ENCODE measurements around the gene TNFAIP6. TPM values are rescaled to one million over a fixed set of nuclear protein-coding genes. Genes with fewer than 3 reads are reported as not detected.
"Not testable (repeated sequence)": the region's sequence is repeated elsewhere in the genome, so short reads cannot be mapped to it uniquely, and the experiment has no call there.

Gene TNFAIP6
- total and polyA plus RNA-seq, 2 experiments from 2014 or later = 4.5 to 10.2 TPM

GRCh38 chr2:151336863-151337371 lies 20.5 kb upstream of the TNFAIP6 start:
- Histone ChIP-seq H3K27ac (peak overlapping the region; percentile 22), H3K9me2 (ENCODE audit: insufficient read depth) (no peaks in the 10 kb centered on the region), H3K4me1 (ENCODE audit: insufficient read depth) (peaks cover 28% of the 10 kb centered on the region), H3K27me3 (replicated peaks; ENCODE audit: insufficient read depth) (no peaks in the 10 kb centered on the region), H3K79me2 (ENCODE audit: insufficient read depth) (no peaks in the 10 kb centered on the region), H4K20me1 (ENCODE audit: insufficient read depth) (no peaks in the 10 kb centered on the region), H3K36me3 (ENCODE audit: low read depth) (no peaks in the 10 kb centered on the region), H3K4me3 (no peak overlapping the region), H3K9me3 (ENCODE audit: low read depth) (no peaks in the 10 kb centered on the region), H3F3A (ENCODE audit: insufficient read depth) (peaks cover 20% of the 10 kb centered on the region; the same call in 1 of the 2 replicates), H2AFZ (no peak overlapping the region), H3K4me2 (ENCODE audit: unreplicated experiment) (peak overlapping the region; percentile 36), H3K9ac (no peak overlapping the region)
- 44 to 59% methylated on average over 2 of the region's 2 CpGs for WGBS, 2 experiments (ENCODE audit: low coverage in 1 of 2, low lambda C conversion rate in 2 of 2, missing lambda C conversion rate in 2 of 2)
- in situ Hi-C loops (cut with MboI) = no loop called here
- TF ChIP-seq EZH2phosphoT487 (IDR thresholded peaks at IDR 0.05; ENCODE audit: insufficient read depth, low read depth) = no peak
- TF ChIP-seq EZH2 (IDR thresholded peaks at IDR 0.05; ENCODE audit: insufficient read depth, poor library complexity, severe bottlenecking) = no peak
- DNase-seq = no peak

DNA sequence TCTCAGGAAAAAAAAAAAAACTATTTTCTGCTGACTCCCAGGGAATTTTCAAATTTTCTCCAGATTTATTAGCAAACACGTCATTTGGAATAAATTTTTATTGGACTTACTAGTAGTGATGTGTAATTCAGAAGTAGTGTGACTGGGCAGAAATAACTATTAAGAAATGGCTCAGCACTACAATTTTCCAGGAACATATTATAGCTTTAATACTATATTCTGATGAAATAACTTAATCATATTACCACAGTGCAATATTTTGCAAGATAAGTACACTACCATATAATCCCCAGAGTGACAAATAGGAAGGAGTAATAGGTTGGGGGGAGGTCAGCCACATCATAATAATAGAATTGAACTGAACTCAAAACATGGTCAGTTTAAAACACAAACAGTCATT lies 19.7 kb upstream of the TNFAIP6 start:
- no peak overlapping the region for H3K9ac ChIP-seq
- H3K4me1 ChIP-seq (ENCODE audit: insufficient read depth) = peaks cover 28% of the 10 kb centered on the region
- peak overlapping the region; percentile 43 for H3K27ac ChIP-seq
- no peaks in the 10 kb centered on the region for H3K9me3 ChIP-seq (ENCODE audit: low read depth)
- no peak overlapping the region for H3K4me3 ChIP-seq
- H2AFZ ChIP-seq = no peak overlapping the region
- in situ Hi-C loops (cut with MboI) = no loop called here
- DNase-seq = peak; percentile 83
- TF ChIP-seq EZH2 (IDR thresholded peaks at IDR 0.05; ENCODE audit: insufficient read depth, poor library complexity, severe bottlenecking) = no peak
- TF ChIP-seq EZH2phosphoT487 (IDR thresholded peaks at IDR 0.05; ENCODE audit: insufficient read depth, low read depth) = peak; percentile 86; the same call in 1 of the 2 replicates
- peaks cover 20% of the 10 kb centered on the region; the same call in 1 of the 2 replicates for H3F3A ChIP-seq (ENCODE audit: insufficient read depth)
- no peaks in the 10 kb centered on the region for H3K9me2 ChIP-seq (ENCODE audit: insufficient read depth)
- H3K36me3 ChIP-seq (ENCODE audit: low read depth) = no peaks in the 10 kb centered on the region
- no peaks in the 10 kb centered on the region for H3K27me3 ChIP-seq (replicated peaks; ENCODE audit: insufficient read depth)
- H3K79me2 ChIP-seq (ENCODE audit: insufficient read depth) = no peaks in the 10 kb centered on the region
- no peaks in the 10 kb centered on the region for H4K20me1 ChIP-seq (ENCODE audit: insufficient read depth)
- H3K4me2 ChIP-seq (ENCODE audit: unreplicated experiment) = peak overlapping the region; percentile 36
- 4 to 7% methylated on average over 1 of the region's 1 CpG for WGBS, 2 experiments (ENCODE audit: low coverage in 1 of 2, low lambda C conversion rate in 2 of 2, missing lambda C conversion rate in 2 of 2)

GRCh38 chr2:151338115-151338514 lies 19.3 kb upstream of the TNFAIP6 start:
- Histone ChIP-seq H3K4me1 (ENCODE audit: insufficient read depth) (peaks cover 28% of the 10 kb centered on the region), H3K9me3 (ENCODE audit: low read depth) (no peaks in the 10 kb centered on the region), H3K27me3 (replicated peaks; ENCODE audit: insufficient read depth) (no peaks in the 10 kb centered on the region), H3K79me2 (ENCODE audit: insufficient read depth) (no peaks in the 10 kb centered on the region), H3K27ac (peak overlapping the region; percentile 43), H4K20me1 (ENCODE audit: insufficient read depth) (no peaks in the 10 kb centered on the region), H3F3A (ENCODE audit: insufficient read depth) (peaks cover 20% of the 10 kb centered on the region; the same call in 1 of the 2 replicates), H3K9ac (no peak overlapping the region), H3K9me2 (ENCODE audit: insufficient read depth) (no peaks in the 10 kb centered on the region), H3K36me3 (ENCODE audit: low read depth) (no peaks in the 10 kb centered on the region), H3K4me2 (ENCODE audit: unreplicated experiment) (no peak overlapping the region), H2AFZ (no peak overlapping the region), H3K4me3 (no peak overlapping the region)
- DNase-seq = peak; percentile 41
- no peak for TF ChIP-seq EZH2phosphoT487 (IDR thresholded peaks at IDR 0.05; ENCODE audit: insufficient read depth, low read depth)
- no peak for TF ChIP-seq EZH2 (IDR thresholded peaks at IDR 0.05; ENCODE audit: insufficient read depth, poor library complexity, severe bottlenecking)
- 32 to 44% methylated on average over 3 of the region's 3 CpGs for WGBS, 2 experiments (ENCODE audit: low coverage in 1 of 2, low lambda C conversion rate in 2 of 2, missing lambda C conversion rate in 2 of 2)
- in situ Hi-C loops (cut with MboI) = no loop called here

DNA sequence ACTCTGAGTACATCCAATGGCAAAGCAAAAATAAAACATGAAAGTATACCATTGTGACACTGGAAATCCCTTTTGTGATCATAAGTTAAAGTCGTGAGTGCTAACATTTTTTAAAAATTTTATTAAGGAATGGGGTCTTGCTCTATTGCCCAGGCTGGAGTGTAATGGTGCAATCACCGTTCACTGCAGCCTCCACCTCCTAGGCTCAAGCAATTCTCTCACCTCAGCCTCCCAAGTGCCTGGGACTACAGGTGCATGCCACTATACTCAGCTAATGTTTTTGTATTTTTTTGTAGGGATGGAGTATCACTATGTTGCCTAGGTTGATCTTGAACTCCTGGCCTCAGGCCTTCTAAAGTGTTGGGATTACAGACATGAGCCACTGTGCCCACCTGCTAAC lies 14.3 kb upstream of the TNFAIP6 start:
- Histone ChIP-seq H4K20me1 (ENCODE audit: insufficient read depth) (no peaks in the 10 kb centered on the region), H3K9me3 (ENCODE audit: low read depth) (no peaks in the 10 kb centered on the region), H3K4me1 (ENCODE audit: insufficient read depth) (peaks cover 4% of the 10 kb centered on the region; the same call in 1 of the 2 replicates), H2AFZ (no peak overlapping the region), H3K36me3 (ENCODE audit: low read depth) (no peaks in the 10 kb centered on the region), H3K4me2 (ENCODE audit: unreplicated experiment) (no peak overlapping the region), H3K27me3 (replicated peaks; ENCODE audit: insufficient read depth) (no peaks in the 10 kb centered on the region), H3K4me3 (no peak overlapping the region), H3K27ac (no peak overlapping the region), H3F3A (ENCODE audit: insufficient read depth) (peaks cover 5% of the 10 kb centered on the region; the same call in 1 of the 2 replicates), H3K79me2 (ENCODE audit: insufficient read depth) (no peaks in the 10 kb centered on the region), H3K9me2 (ENCODE audit: insufficient read depth) (no peaks in the 10 kb centered on the region), H3K9ac (no peak overlapping the region)
- DNase-seq = no peak
- in situ Hi-C loops (cut with MboI) = no loop called here
- WGBS, 2 experiments (ENCODE audit: low coverage in 1 of 2, low lambda C conversion rate in 2 of 2, missing lambda C conversion rate in 2 of 2) = 91 to 95% methylated on average over 2 of the region's 2 CpGs
- TF ChIP-seq EZH2phosphoT487 (IDR thresholded peaks at IDR 0.05; ENCODE audit: insufficient read depth, low read depth) (no peak), EZH2 (IDR thresholded peaks at IDR 0.05; ENCODE audit: insufficient read depth, poor library complexity, severe bottlenecking) (no peak)

GRCh38 chr2:151344191-151344590 lies 13.2 kb upstream of the TNFAIP6 start:
- H3K9me3 ChIP-seq (ENCODE audit: low read depth); H3K9me2 ChIP-seq (ENCODE audit: insufficient read depth); H3K4me3 ChIP-seq; H3K4me1 ChIP-seq (ENCODE audit: insufficient read depth); H3K36me3 ChIP-seq (ENCODE audit: low read depth); H3F3A ChIP-seq (ENCODE audit: insufficient read depth); in situ Hi-C loops (cut with MboI); H3K79me2 ChIP-seq (ENCODE audit: insufficient read depth); H4K20me1 ChIP-seq (ENCODE audit: insufficient read depth); H3K9ac ChIP-seq; H3K4me2 ChIP-seq (ENCODE audit: unreplicated experiment); H3K27ac ChIP-seq; H2AFZ ChIP-seq; H3K27me3 ChIP-seq (replicated peaks; ENCODE audit: insufficient read depth): not testable (repeated sequence)
- peak; percentile 51 for DNase-seq
- 59 to 64% methylated on average over 4 of the region's 4 CpGs for WGBS, 2 experiments (ENCODE audit: low coverage in 1 of 2, low lambda C conversion rate in 2 of 2, missing lambda C conversion rate in 2 of 2)

Data from GM23248 (cell line).